HG03196 (cell line): Measurements from ENCODE around the gene TVP23C.

Source experiments
- ATAC-seq: cut with Tn5 transposase; IDR thresholded peaks from one replicate; pipeline ENCODE4 v1.9.1; 2021; ENCODE audit not compliant: unreplicated experiment

The TVP23C gene

GRCh38 chr17:15465045-15465701 lies 98.1 kb downstream of the TVP23C start:
- no peak for ATAC-seq

DNA sequence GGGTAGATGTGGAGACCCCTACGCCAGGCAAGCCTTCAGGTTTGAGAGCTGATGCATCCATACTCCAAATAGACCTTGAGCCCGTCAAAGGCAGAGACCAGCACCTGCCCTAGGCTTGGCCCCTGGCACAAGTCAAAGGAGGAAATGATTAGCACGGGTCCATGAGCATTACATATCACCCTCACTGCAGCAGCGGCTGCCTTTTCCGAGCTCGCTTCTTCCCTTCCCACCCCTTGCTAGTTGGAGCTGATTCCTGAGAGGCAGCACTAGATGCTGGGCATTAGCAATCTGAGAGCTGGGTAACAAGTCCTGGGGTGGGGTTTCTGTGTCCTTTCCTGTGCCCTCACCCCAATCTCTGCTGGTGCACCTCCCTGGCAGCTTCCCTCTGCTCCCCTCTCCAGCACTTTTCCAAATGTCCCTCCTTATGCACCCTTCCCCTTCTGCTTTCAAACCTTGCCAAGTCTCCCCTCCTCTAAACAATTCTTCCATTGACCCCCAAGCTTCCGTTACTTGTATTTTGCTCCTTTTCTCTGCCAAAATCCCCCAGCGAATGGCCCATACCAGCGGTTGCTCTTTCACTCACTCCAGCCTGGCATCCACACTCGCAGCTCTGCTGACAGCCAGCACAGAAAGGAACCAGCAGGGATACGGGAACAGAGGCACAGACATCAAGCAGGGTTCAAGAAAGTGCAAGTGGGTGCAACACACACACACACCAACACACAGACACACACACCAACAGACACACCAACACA lies 98.9 kb downstream of the TVP23C start:
- ATAC-seq = no peak

- ATAC-seq = no peak
Measured at GRCh38 chr17:15462976-15463772, 100.1 kb downstream of the TVP23C start.

DNA sequence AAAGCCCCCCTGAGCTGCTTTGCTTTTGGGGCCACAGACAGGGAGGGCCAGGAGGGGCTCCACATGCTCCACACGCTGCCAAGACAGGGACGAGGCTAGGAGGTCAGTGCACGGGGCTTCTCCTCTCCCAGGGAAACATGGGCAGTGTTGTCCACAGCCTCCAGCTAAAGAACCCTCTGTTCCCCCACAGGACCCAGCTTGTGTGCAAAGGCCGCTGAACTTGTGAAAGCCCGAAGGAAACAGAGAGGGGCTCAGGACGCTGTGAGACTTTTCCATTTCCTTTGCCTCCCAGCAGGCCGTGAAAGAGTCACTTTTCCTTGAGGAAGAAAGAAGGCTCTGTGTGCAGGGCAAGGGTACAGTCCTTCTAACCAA lies 105.6 kb downstream of the TVP23C start:
- no peak for ATAC-seq

- no peak for ATAC-seq
Measured at GRCh38 chr17:15456972-15457722, 106.1 kb downstream of the TVP23C start.

- no peak for ATAC-seq
Measured at GRCh38 chr17:15456496-15456895, 106.8 kb downstream of the TVP23C start.

GRCh38 chr17:15454346-15454745 lies 108.9 kb downstream of the TVP23C start:
- no peak for ATAC-seq

DNA sequence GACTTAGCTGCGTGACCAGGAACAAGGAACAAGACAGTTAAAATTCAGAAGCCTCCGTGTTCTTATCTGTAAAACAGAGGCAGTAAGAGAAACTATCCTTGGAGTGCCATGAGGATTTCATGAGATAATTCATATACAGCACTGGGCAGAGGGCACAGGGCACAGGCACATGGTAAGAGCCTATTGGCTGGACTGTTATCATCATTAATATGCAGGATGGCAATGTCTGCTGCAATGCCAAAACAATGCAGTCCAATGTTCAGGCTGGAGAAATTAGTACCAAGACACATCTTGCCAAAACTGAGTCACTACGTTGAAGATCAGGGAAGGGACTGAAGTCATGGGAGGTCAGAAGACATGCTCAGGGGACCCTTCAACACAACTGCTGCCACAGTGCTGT lies 109.5 kb downstream of the TVP23C start:
- ATAC-seq = no peak

DNA sequence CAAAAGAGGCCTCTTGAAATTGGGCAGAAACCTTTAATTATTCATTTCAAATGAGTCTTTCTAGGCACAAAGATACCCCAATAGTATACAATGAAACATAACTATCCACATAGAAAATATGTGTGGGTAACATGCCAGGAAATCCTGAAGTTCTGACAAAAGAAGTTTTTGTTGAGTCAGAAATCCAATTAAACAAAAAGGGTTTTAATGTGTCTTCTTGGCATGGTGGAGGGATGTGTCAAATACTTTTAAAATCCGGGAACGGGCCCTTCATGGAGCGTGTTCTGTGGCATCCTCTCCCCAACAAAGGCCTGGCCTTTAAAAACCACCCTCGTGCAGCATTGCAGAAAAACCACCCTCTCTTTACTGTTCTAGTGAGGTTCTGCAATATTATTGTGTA lies 110.0 kb downstream of the TVP23C start:
- ATAC-seq = no peak

DNA sequence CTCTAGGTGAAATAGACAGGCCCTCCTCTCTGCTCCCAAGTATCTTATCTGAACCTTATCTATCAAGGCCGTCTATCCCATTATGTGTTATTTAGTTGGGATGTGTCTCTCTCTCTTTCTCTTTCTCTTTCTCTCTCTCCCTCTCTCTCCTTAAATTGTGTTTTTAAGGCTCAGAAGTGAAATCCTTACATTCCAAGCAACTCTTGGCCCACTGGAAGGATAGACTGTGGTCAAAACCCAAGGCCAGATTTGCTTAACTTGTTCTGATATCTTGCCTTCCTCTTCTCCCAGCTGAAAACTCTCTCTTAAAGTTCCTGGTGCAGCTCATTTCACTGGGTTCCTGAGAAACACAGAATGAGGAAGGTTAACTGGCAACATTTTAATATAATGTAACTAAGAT lies 110.5 kb downstream of the TVP23C start:
- no peak for ATAC-seq
